Measurements from ENCODE around the gene PEX3. TPM values are rescaled to one million over a fixed set of nuclear protein-coding genes. Genes with fewer than 3 reads are reported as not detected.

The PEX3 gene
- total RNA-seq, 1 experiment from 2014 or later = 13.5 TPM

DNA sequence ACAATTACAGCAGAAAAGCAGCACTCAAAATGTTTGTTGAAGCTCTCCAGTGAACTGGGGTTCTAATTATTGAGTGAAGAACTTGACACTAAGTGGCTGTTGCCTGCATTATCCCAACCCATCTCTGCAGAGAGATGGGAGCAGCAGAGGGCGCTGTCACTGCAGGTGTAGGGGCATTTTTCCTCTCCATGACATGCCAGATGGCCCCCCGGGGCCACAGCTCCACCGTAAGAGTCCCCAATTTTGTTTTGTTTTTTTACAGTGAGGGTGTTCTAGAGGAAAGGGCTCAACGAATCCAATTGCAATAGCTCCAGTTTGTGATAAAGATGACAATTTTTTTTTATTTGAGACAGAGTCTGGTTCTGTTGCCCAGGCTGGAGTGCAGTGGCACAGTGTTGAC lies 62.8 kb downstream of the PEX3 start:
- ATAC-seq (peak; percentile 49), DNase-seq (ENCODE audit: low spot score) (peak; percentile 80)
- Mint-ChIP-seq H3K27ac (peak overlapping the region; percentile 55), H3K27me3 (ENCODE audit: low read depth) (peaks cover 18% of the 10 kb centered on the region), H3K4me1 (peaks cover 38% of the 10 kb centered on the region), H3K9me3 (no peaks in the 10 kb centered on the region), H3K36me3 (peaks cover 3% of the 10 kb centered on the region; the same call in 1 of the 2 replicates), H3K4me3 (peak overlapping the region; percentile 28)
- ChIA-PET CTCF (interaction anchor here (0.7 to 2.6 kb wide), 24 partner anchors 8 to 1040 kb away, joined by 3 to 22 read pairs (median 4); partner anchors contain the start of genes ADAT2, LTV1, PEX3 and SF3B5), POLR2A (no interaction called here)
- TF ChIP-seq TCF7 (CRISPR knock-in tag; IDR thresholded peaks at IDR 0.05; ENCODE audit: low read depth) (no peak), ZNF232 (CRISPR knock-in tag; IDR thresholded peaks at IDR 0.05) (no peak), NR2C2 (CRISPR knock-in tag; IDR thresholded peaks at IDR 0.05) (no peak), ZNF532 (CRISPR knock-in tag; IDR thresholded peaks at IDR 0.05; ENCODE audit: borderline replicate concordance) (no peak), CTCF (IDR thresholded peaks at IDR 0.05) (peak; percentile 58)

DNA sequence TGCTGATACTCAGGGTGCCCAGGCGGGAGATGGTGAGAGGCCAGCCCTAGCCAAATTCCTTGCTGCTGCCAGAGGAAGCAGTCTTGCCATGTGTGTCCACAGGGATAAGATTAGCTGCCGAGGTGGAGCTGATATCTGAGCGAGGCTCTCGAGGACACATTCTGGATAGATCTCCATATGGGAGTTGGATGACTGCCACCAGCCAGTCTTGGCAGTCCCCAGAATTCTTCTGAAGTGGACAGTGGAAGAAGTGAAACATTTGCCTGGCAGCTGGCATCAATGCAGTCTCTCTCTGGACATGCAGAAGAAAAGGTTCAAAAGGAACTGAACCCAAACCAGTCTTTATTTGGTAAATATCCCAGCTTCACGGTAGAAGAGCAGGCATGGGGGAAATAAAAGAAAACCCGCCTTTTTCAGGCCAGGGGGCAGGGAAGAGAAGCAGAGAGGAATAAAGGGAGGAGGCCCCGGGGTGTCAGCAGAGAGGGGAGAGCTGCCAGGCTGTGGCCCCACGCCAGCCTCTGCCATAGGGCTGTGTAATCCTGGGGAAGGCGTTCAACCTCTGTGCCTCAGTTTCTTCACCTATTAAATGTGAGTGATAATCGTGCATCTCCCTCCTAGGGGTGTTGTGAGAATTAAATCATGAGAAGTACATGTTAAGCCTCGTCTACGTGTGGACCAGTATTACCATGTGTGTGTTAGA lies 64.6 kb downstream of the PEX3 start:
- ATAC-seq (no peak), DNase-seq (ENCODE audit: low spot score) (no peak)
- H3K36me3 Mint-ChIP-seq = peaks cover 3% of the 10 kb centered on the region; the same call in 1 of the 2 replicates
- H3K27ac Mint-ChIP-seq = no peak overlapping the region
- CTCF ChIA-PET = no interaction called here
- peaks cover 22% of the 10 kb centered on the region for H3K27me3 Mint-ChIP-seq (ENCODE audit: low read depth)
- H3K4me1 Mint-ChIP-seq = peaks cover 38% of the 10 kb centered on the region
- TF ChIP-seq IRF1 (CRISPR knock-in tag; IDR thresholded peaks at IDR 0.05) (no peak), CDX4 (CRISPR knock-in tag; IDR thresholded peaks at IDR 0.05; ENCODE audit: borderline replicate concordance) (no peak), ZNF416 (CRISPR knock-in tag; IDR thresholded peaks at IDR 0.05) (no peak), NR3C1 (CRISPR knock-in tag; conservative IDR thresholded peaks at IDR 0.05; ENCODE audit: low read depth) (no peak), SP1 (CRISPR knock-in tag; conservative IDR thresholded peaks at IDR 0.05) (no peak), USF2 (CRISPR knock-in tag; IDR thresholded peaks at IDR 0.05) (no peak), NFE2L1 (CRISPR knock-in tag; IDR thresholded peaks at IDR 0.05) (no peak), ELF4 (CRISPR knock-in tag; IDR thresholded peaks at IDR 0.05; ENCODE audit: low read depth) (no peak), E2F4 (CRISPR knock-in tag; IDR thresholded peaks at IDR 0.05; ENCODE audit: borderline replicate concordance, low read depth) (no peak), RORB (CRISPR knock-in tag; IDR thresholded peaks at IDR 0.05) (no peak), MAX (CRISPR knock-in tag; IDR thresholded peaks at IDR 0.05) (no peak)
- TF ChIP-seq, protein P1, sequence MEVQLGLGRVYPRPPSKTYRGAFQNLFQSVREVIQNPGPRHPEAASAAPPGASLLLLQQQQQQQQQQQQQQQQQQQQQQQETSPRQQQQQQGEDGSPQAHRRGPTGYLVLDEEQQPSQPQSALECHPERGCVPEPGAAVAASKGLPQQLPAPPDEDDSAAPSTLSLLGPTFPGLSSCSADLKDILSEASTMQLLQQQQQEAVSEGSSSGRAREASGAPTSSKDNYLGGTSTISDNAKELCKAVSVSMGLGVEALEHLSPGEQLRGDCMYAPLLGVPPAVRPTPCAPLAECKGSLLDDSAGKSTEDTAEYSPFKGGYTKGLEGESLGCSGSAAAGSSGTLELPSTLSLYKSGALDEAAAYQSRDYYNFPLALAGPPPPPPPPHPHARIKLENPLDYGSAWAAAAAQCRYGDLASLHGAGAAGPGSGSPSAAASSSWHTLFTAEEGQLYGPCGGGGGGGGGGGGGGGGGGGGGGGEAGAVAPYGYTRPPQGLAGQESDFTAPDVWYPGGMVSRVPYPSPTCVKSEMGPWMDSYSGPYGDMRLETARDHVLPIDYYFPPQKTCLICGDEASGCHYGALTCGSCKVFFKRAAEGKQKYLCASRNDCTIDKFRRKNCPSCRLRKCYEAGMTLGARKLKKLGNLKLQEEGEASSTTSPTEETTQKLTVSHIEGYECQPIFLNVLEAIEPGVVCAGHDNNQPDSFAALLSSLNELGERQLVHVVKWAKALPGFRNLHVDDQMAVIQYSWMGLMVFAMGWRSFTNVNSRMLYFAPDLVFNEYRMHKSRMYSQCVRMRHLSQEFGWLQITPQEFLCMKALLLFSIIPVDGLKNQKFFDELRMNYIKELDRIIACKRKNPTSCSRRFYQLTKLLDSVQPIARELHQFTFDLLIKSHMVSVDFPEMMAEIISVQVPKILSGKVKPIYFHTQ (CRISPR knock-in tag; IDR thresholded peaks at IDR 0.05) = no peak
- POLR2A ChIA-PET = no interaction called here
- no peaks in the 10 kb centered on the region for H3K9me3 Mint-ChIP-seq
- no peak overlapping the region for H3K4me3 Mint-ChIP-seq

Data from WTC11 (cell line).